Suprapubic skin (tissue), 3 donors: ENCODE measurements around the gene TCP11X2.
"Not testable (repeated sequence)": the region's sequence is repeated elsewhere in the genome, so short reads cannot be mapped to it uniquely, and the experiment has no call there.

Experiments
- POLR2A ChIP-seq, 2 donors: fragments of 450-650 bp; IDR thresholded peaks; one replicate each; pipeline ENCODE4 v1.6.1; 2017; ENCODE audit warnings: antibody characterized with exemption in 2 of 2, mild to moderate bottlenecking in 2 of 2, moderate library complexity in 2 of 2
- TF ChIP-seq, protein P1 (sequence below), 2 donors: fragments of 200-600 bp in 1 of 2; fragments of 450-650 bp in 1 of 2; sonication (generic) in 1 of 2; IDR thresholded peaks; one replicate each; pipeline ENCODE4 v1.5.1; 2016 to 2019; ENCODE audit warnings: antibody characterized with exemption in 2 of 2, mild to moderate bottlenecking in 1 of 2, moderate library complexity in 1 of 2

- TF ChIP-seq, protein P1, sequence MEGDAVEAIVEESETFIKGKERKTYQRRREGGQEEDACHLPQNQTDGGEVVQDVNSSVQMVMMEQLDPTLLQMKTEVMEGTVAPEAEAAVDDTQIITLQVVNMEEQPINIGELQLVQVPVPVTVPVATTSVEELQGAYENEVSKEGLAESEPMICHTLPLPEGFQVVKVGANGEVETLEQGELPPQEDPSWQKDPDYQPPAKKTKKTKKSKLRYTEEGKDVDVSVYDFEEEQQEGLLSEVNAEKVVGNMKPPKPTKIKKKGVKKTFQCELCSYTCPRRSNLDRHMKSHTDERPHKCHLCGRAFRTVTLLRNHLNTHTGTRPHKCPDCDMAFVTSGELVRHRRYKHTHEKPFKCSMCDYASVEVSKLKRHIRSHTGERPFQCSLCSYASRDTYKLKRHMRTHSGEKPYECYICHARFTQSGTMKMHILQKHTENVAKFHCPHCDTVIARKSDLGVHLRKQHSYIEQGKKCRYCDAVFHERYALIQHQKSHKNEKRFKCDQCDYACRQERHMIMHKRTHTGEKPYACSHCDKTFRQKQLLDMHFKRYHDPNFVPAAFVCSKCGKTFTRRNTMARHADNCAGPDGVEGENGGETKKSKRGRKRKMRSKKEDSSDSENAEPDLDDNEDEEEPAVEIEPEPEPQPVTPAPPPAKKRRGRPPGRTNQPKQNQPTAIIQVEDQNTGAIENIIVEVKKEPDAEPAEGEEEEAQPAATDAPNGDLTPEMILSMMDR (IDR thresholded peaks at IDR 0.05), result not testable (repeated sequence)
- not testable (repeated sequence) for TF ChIP-seq POLR2A (IDR thresholded peaks at IDR 0.05)
Measured at GRCh38 chrX:102478765-102479164, 7.2 kb upstream of the TCP11X2 start.
